ENCODE measurements around the gene TEX2. TPM values are rescaled to one million over a fixed set of nuclear protein-coding genes. Genes with fewer than 3 reads are reported as not detected.

The TEX2 gene
- total and polyA plus RNA-seq, 5 donors = 21.4 to 56.8 (median 43.8) TPM

GRCh38 chr17:64165347-64165746, 97.7 kb downstream of the TEX2 start:
- H3K4me1 ChIP-seq (ENCODE audit: control insufficient read depth, insufficient read depth, low read length) = no peaks in the 10 kb centered on the region
- intact Hi-C loops (cut with DNase I) = no loop called here
- no peak overlapping the region for H3K27ac ChIP-seq (ENCODE audit: low read length)
- 85% methylated on average over 4 of the region's 4 CpGs for WGBS
- H3K9me3 ChIP-seq (ENCODE audit: control insufficient read depth, low read length) = no peaks in the 10 kb centered on the region
- DNase-seq (no peak), ATAC-seq (peak in 1 of 2 donors; percentile 37)
- no peaks in the 10 kb centered on the region for H3K27me3 ChIP-seq (ENCODE audit: control insufficient read depth, insufficient read depth)
- no peak overlapping the region for H3K4me3 ChIP-seq (ENCODE audit: low read length)

- H3K27ac ChIP-seq (ENCODE audit: low read length) = no peak overlapping the region
- no peaks in the 10 kb centered on the region for H3K27me3 ChIP-seq (ENCODE audit: control insufficient read depth, insufficient read depth)
- no peak for DNase-seq
- H3K4me1 ChIP-seq (ENCODE audit: control insufficient read depth, insufficient read depth, low read length) = no peaks in the 10 kb centered on the region
- 79% methylated on average over 6 of the region's 6 CpGs for WGBS
- no peak overlapping the region for H3K4me3 ChIP-seq (ENCODE audit: low read length)
- intact Hi-C loops (cut with DNase I) = no loop called here
- no peak for ATAC-seq
- no peaks in the 10 kb centered on the region for H3K9me3 ChIP-seq (ENCODE audit: control insufficient read depth, low read length)
Measured at GRCh38 chr17:64164596-64165285, 98.3 kb downstream of the TEX2 start.

- intact Hi-C loops (cut with DNase I) = no loop called here
- Histone ChIP-seq H3K27ac (ENCODE audit: low read length) (no peak overlapping the region), H3K9me3 (ENCODE audit: control insufficient read depth, low read length) (no peaks in the 10 kb centered on the region), H3K4me3 (ENCODE audit: low read length) (no peak overlapping the region), H3K4me1 (ENCODE audit: control insufficient read depth, insufficient read depth, low read length) (no peaks in the 10 kb centered on the region), H3K27me3 (ENCODE audit: control insufficient read depth, insufficient read depth) (no peaks in the 10 kb centered on the region)
- ATAC-seq = no peak
- WGBS = 81% methylated on average over 6 of the region's 6 CpGs
- no peak for DNase-seq
Measured at GRCh38 chr17:64163468-64163867, 99.6 kb downstream of the TEX2 start.

DNA sequence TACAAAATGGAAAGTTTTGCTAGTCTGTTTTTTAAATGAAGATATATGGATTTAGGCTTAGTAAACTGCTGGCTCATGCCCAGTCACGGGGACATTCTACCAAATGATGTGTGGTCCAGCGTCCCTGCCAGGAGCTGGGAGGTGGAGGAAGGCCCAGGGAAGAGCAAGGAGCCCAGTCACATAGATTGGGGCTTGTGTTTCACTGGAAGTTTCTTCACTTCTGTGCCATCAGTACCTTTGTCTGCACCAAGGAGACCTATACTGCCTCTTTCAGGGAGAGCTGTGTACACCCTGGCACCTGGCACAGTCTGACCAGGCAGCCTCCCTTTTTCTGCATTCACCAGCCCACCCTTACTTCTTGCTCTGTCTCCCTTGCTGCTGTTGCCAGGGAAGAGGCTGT, 100.5 kb downstream of the TEX2 start:
- ATAC-seq (no peak), DNase-seq (no peak)
- Histone ChIP-seq H3K4me3 (ENCODE audit: low read length) (no peak overlapping the region), H3K27ac (ENCODE audit: low read length) (no peak overlapping the region), H3K9me3 (ENCODE audit: control insufficient read depth, low read length) (no peaks in the 10 kb centered on the region), H3K4me1 (ENCODE audit: control insufficient read depth, insufficient read depth, low read length) (peaks cover 3% of the 10 kb centered on the region), H3K27me3 (ENCODE audit: control insufficient read depth, insufficient read depth) (no peaks in the 10 kb centered on the region)
- intact Hi-C loops (cut with DNase I) = no loop called here
- 83% methylated on average over 2 of the region's 2 CpGs for WGBS

DNA sequence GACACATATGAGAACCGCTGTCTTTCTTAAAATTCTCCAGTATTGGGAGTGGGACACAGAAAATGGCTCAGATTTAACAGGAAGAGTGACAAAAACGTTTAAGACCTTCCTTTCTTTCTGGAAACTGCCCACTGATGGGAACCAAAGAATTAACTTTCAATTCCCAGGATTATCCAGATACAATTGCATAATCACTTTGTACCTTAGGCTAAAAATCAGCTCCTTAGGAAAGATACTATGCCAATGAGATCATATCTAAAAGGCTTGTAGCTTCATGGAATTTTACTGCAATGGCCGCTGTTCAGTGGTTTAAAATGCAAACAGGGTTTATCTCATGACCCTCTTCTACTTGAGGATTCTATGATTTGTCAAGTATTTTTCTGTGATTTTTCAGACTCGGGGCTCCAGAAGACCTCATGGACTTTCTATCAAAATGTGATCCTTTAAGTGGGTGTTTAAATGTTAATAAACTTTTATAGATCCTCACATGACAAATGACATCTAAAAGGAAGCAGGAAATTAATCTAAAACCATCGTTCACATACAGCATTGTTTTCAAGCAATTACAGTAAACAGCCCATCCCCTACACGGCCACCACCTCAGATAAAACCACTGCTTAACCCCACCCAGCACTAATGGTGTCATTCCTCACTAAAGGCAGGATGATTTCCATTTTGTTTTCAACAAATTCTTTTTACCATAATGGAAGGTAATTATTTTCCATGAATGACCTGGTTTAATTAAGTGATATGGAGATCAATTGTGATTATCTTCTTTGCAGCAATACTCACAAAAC, 101.5 kb downstream of the TEX2 start:
- DNase-seq (no peak), ATAC-seq (no peak)
- Histone ChIP-seq H3K4me1 (ENCODE audit: control insufficient read depth, insufficient read depth, low read length) (peaks cover 4% of the 10 kb centered on the region), H3K4me3 (ENCODE audit: low read length) (no peak overlapping the region), H3K27me3 (ENCODE audit: control insufficient read depth, insufficient read depth) (no peaks in the 10 kb centered on the region), H3K9me3 (ENCODE audit: control insufficient read depth, low read length) (no peaks in the 10 kb centered on the region), H3K27ac (ENCODE audit: low read length) (no peak overlapping the region)
- intact Hi-C loops (cut with DNase I) = no loop called here
- 70% methylated on average over 6 of the region's 6 CpGs for WGBS

DNA sequence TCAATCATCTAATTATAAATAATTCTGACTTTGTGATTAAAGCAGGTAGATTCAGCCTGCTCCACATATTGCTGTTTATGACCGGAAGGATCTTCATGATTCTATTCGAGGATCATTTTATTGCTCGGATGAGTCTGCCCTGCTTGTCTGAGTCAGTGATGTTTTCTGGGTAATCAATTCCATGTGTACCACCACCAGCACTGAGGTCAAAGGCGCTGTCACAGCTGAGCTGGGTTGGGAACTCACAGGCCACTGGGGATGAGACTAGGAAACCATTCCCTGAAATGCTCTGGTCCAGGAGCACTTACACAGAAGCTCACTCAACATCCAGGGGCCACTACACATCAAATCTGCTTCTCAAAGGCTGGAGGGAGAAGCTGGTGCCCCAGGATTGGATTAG, 102.7 kb downstream of the TEX2 start:
- peaks cover 8% of the 10 kb centered on the region for H3K4me1 ChIP-seq (ENCODE audit: control insufficient read depth, insufficient read depth, low read length)
- 97% methylated on average over 4 of the region's 4 CpGs for WGBS

DNA sequence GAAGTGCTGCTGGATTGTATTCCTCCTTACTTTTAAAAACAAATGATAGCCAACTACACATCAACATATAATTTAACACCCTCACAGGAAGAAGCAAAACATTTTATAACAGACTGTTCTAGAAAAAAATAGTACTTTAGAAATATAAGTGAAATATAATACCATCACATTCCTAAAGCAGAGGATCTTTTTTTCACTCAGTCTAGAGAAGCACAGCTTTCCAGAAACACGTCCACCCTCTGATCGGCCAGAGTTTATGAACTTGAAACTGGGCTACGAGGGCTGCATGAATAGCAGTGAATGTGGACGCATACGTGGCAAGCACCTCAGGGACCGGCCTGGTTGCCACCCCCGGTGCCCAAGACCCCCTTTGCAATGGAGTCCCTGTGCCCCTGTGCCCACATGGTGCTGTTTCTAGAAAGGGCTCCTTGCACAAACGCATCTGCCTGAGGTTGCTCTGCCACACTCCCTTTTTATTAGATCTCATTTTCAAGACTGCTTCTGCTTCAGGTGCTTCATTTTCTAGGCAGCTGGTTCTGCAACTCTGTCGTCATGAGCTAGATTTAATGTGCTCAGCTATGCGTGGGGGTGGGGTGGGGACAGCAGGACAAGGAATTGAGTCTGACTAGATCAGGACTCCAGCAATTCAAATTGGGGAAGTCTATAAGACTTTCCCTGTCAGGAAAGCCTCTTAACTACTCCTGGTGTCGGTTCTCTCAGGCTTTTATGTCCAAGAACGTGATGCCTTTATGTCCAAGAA, 104.0 kb downstream of the TEX2 start:
- 74% methylated on average over 12 of the region's 12 CpGs for WGBS
- H3K4me1 ChIP-seq (ENCODE audit: control insufficient read depth, insufficient read depth, low read length) = peaks cover 17% of the 10 kb centered on the region
- intact Hi-C loops (cut with DNase I) = loop anchor here in 2 of 4 donors (10.0 kb wide), 2 partner anchors 46 to 106 kb away; partner anchors contain the start of gene TEX2 (in 1 of the 2)
- no peaks in the 10 kb centered on the region for H3K9me3 ChIP-seq (ENCODE audit: control insufficient read depth, low read length)
- DNase-seq = no peak
- no peak overlapping the region for H3K27ac ChIP-seq (ENCODE audit: low read length)
- H3K27me3 ChIP-seq (ENCODE audit: control insufficient read depth, insufficient read depth) = no peaks in the 10 kb centered on the region
- ATAC-seq = no peak
- H3K4me3 ChIP-seq (ENCODE audit: low read length) = no peak overlapping the region

More for the DNA sequence above, 102.7 kb downstream of the TEX2 start:
- DNase-seq (no peak), ATAC-seq (no peak)
- H3K9me3 ChIP-seq (ENCODE audit: control insufficient read depth, low read length) = no peaks in the 10 kb centered on the region
- H3K27ac ChIP-seq (ENCODE audit: low read length) = no peak overlapping the region
- H3K27me3 ChIP-seq (ENCODE audit: control insufficient read depth, insufficient read depth) = no peaks in the 10 kb centered on the region
- H3K4me3 ChIP-seq (ENCODE audit: low read length) = no peak overlapping the region
- intact Hi-C loops (cut with DNase I) = no loop called here

- ATAC-seq (no peak), DNase-seq (no peak)
- Histone ChIP-seq H3K4me3 (ENCODE audit: low read length) (no peak overlapping the region), H3K27me3 (ENCODE audit: control insufficient read depth, insufficient read depth) (no peaks in the 10 kb centered on the region), H3K4me1 (ENCODE audit: control insufficient read depth, insufficient read depth, low read length) (peaks cover 17% of the 10 kb centered on the region), H3K9me3 (ENCODE audit: control insufficient read depth, low read length) (no peaks in the 10 kb centered on the region), H3K27ac (ENCODE audit: low read length) (no peak overlapping the region)
- intact Hi-C loops (cut with DNase I) = loop anchor here in 2 of 4 donors (10.0 kb wide), 2 partner anchors 46 to 106 kb away; partner anchors contain the start of gene TEX2 (in 1 of the 2)
- WGBS = 60% methylated on average over 7 of the region's 7 CpGs
Measured at GRCh38 chr17:64158406-64158805, 104.7 kb downstream of the TEX2 start.

DNA sequence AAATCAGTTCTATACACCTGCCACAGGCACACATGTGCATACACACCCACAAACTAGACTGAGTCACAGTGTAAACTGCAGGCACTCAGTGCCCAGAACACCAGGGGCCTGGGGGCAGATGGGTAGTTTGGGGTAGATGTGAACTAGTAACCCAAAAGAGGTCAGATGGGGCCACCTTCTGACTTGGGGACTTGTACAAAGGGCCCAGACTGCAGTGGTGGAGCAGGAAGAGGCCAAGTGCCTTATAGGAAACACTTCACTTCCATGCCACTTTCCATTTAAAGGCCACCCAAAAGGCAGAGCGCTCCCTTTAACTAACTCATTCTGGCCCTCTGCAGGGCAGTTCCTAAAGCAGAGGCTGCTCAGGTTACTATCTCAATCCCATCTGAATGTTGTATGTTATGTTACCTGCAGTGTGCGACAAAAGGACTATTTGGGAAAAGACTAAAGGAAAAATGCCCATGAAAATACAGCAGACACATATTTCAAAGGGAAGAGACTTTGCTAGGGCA, 105.3 kb downstream of the TEX2 start:
- H3K4me1 ChIP-seq (ENCODE audit: control insufficient read depth, insufficient read depth, low read length) = peaks cover 22% of the 10 kb centered on the region
- H3K27ac ChIP-seq (ENCODE audit: low read length) = no peak overlapping the region
- no peaks in the 10 kb centered on the region for H3K27me3 ChIP-seq (ENCODE audit: control insufficient read depth, insufficient read depth)
- intact Hi-C loops (cut with DNase I) = loop anchor here in 2 of 4 donors (10.0 kb wide), 2 partner anchors 47 to 107 kb away; partner anchors contain the start of gene TEX2 (in 1 of the 2)
- WGBS = 98% methylated on average over 2 of the region's 2 CpGs
- ATAC-seq = no peak
- no peak overlapping the region for H3K4me3 ChIP-seq (ENCODE audit: low read length)
- no peaks in the 10 kb centered on the region for H3K9me3 ChIP-seq (ENCODE audit: control insufficient read depth, low read length)
- DNase-seq = no peak

DNA sequence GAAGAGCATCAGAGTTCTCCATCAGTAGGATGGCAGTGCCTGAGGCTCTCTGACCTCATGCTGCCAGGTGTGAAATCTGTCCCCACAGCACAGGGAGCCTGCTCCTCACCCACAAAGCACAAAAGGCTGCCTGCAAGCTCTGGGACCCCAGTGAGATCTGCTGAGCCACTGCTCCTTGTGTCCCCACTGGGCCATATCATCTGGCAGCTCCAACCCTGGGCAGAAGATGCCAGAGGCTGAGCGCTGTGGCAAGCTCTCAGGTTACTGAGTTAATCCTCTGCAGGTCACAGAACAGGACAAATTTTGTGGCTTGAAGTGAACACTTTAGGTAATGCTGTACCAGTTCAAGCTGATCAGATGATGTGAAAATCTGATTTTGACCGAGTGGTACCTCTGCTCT, 106.4 kb downstream of the TEX2 start:
- H3K27ac ChIP-seq (ENCODE audit: low read length) = peak overlapping the region; percentile 93
- DNase-seq (no peak), ATAC-seq (peak in 1 of 2 donors; percentile 3)
- H3K9me3 ChIP-seq (ENCODE audit: control insufficient read depth, low read length) = no peaks in the 10 kb centered on the region
- intact Hi-C loops (cut with DNase I) = loop anchor here in 2 of 4 donors (10.0 kb wide), 2 partner anchors 48 to 108 kb away; partner anchors contain the start of gene TEX2 (in 1 of the 2)
- H3K4me1 ChIP-seq (ENCODE audit: control insufficient read depth, insufficient read depth, low read length) = peaks cover 23% of the 10 kb centered on the region
- H3K4me3 ChIP-seq (ENCODE audit: low read length) = no peak overlapping the region
- no peaks in the 10 kb centered on the region for H3K27me3 ChIP-seq (ENCODE audit: control insufficient read depth, insufficient read depth)
- WGBS = 83% methylated on average over 2 of the region's 2 CpGs

All from right cardiac atrium (tissue), 5 donors.